Fibroblast of lung (primary cell): Measurements from ENCODE around the gene DAB1.

Experiments used
- EZH2 ChIP-seq: IDR thresholded peaks from 2 replicates; pipeline ENCODE4 v1.5.1; 2012; ENCODE audit warnings: low read length, control low read depth, mild to moderate bottlenecking; ENCODE audit errors: missing control alignments
- TF ChIP-seq, protein P1 (sequence below), 2 donors: IDR thresholded peaks in 1 of 2; conservative IDR thresholded peaks in 1 of 2; 1 replicate in 1 of 2; 2 replicates in 1 of 2; pipeline ENCODE4 v1.5.1; 2011 to 2012; ENCODE audit warnings: low read length in 2 of 2, control low read depth in 1 of 2, inconsistent platforms in 1 of 2, low read depth in 1 of 2, mild to moderate bottlenecking in 1 of 2

DNA sequence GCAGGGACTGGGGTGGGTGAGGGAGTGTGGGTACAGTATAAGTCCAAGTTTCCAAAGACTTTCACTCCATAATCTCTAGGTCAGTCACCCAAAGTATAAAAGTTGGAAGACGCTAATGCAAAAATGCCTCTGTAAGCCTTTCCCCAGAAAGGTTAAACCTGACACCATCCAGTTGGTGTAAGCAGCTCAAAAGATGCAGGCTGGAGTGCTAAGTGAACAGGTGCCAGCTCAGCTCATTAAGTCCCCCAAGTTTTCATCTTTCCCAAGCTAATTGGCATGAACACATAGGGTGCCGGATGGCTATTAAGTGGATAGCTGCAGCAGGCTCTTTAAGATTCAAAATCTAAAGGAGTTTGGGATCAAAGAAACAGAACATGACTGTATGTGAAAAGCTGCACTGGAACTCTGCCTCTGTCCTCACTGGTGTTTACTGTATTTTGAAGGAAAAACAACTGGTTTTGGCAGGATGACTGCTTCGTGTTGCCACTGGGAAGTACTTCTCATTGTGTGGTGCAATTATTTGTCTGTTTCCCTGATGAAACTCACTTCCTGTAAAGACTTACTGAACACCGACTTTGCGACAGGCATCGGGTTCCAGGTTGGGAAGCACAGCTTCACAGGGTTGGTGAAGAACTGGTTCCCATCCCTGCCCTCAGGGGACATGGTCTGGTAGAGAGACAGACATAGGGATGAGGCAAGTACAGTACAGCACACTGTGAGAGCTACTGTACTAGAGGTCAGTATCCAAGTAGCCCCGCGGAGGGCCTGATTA, 152.7 kb downstream of the DAB1 start:
- TF ChIP-seq, protein P1, sequence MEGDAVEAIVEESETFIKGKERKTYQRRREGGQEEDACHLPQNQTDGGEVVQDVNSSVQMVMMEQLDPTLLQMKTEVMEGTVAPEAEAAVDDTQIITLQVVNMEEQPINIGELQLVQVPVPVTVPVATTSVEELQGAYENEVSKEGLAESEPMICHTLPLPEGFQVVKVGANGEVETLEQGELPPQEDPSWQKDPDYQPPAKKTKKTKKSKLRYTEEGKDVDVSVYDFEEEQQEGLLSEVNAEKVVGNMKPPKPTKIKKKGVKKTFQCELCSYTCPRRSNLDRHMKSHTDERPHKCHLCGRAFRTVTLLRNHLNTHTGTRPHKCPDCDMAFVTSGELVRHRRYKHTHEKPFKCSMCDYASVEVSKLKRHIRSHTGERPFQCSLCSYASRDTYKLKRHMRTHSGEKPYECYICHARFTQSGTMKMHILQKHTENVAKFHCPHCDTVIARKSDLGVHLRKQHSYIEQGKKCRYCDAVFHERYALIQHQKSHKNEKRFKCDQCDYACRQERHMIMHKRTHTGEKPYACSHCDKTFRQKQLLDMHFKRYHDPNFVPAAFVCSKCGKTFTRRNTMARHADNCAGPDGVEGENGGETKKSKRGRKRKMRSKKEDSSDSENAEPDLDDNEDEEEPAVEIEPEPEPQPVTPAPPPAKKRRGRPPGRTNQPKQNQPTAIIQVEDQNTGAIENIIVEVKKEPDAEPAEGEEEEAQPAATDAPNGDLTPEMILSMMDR (conservative IDR thresholded peaks at IDR 0.05 in 1 of 2, IDR thresholded peaks at IDR 0.05 in 1 of 2; ENCODE audit: low read depth in 1 of 2, low read length in 2 of 2): no peak
- no peak for TF ChIP-seq EZH2
